HEK293 (cell line): ENCODE data around the gene CCL8.

Source experiments
- PRDM1 ChIP-seq: fragments of 450-650 bp; formaldehyde crosslinking; IDR thresholded peaks from 2 replicates; pipeline ENCODE4; 2016; ENCODE audit warnings: missing biosample characterization, missing genetic modification characterization
- ZEB2 ChIP-seq: fragments of 450-650 bp; formaldehyde crosslinking; IDR thresholded peaks from 2 replicates; pipeline ENCODE4 v1.5.1; 2016; ENCODE audit warnings: missing biosample characterization, missing genetic modification characterization
- ZNF114 ChIP-seq: fragments of 450-650 bp; formaldehyde crosslinking; IDR thresholded peaks from 2 replicates; pipeline ENCODE4 v1.5.0; 2017; ENCODE audit warnings: missing biosample characterization, missing genetic modification characterization
- ZNF654 ChIP-seq: fragments of 450-650 bp; formaldehyde crosslinking; IDR thresholded peaks from 2 replicates; pipeline ENCODE4 v1.5.1; 2016; ENCODE audit warnings: low read depth, missing biosample characterization, missing genetic modification characterization
- TF ChIP-seq, protein P1 (sequence below): fragments of 450-650 bp; formaldehyde crosslinking; IDR thresholded peaks from 2 replicates; pipeline ENCODE4 v1.5.1; 2016; ENCODE audit warnings: missing biosample characterization, missing genetic modification characterization
- TF ChIP-seq, protein P2 (sequence below): fragments of 450-650 bp; formaldehyde crosslinking; IDR thresholded peaks from 2 replicates; pipeline ENCODE4 v1.5.1; 2016; ENCODE audit warnings: missing biosample characterization, missing genetic modification characterization
- TF ChIP-seq, protein P3 (sequence below): fragments of 450-650 bp; formaldehyde crosslinking; IDR thresholded peaks from 2 replicates; pipeline ENCODE4 v1.5.1; 2017; ENCODE audit warnings: missing biosample characterization, mild to moderate bottlenecking, missing genetic modification characterization, moderate library complexity
- TF ChIP-seq, protein P4 (sequence below): fragments of 450-650 bp; formaldehyde crosslinking; optimal IDR thresholded peaks from 2 replicates; pipeline ENCODE3; 2016; ENCODE audit warnings: missing biosample characterization, mild to moderate bottlenecking, missing genetic modification characterization
- TF ChIP-seq, protein P5 (sequence below): fragments of 450-650 bp; formaldehyde crosslinking; IDR thresholded peaks from 2 replicates; pipeline ENCODE4 v1.5.1; 2016; ENCODE audit warnings: missing biosample characterization, missing genetic modification characterization

DNA sequence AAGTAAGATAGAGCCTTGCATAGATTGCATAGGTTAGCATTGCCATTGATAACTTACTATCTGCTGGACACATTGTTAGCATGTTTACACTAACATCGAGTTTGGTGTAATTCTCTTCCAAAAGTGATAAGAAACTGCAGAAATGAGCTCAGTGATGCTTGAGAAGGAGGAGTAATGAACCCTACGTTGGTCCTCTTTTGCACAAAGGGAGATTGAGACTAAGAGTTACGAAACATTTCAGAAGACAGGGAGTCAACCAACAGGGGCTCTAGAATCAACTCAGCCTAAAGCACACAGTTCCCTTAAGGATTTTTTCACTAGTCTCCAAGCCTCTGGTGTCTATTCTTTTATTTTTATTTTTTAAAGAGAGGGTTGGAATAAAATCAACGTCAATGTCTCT, 42.4 kb upstream of the CCL8 start:
- TF ChIP-seq, protein P1, sequence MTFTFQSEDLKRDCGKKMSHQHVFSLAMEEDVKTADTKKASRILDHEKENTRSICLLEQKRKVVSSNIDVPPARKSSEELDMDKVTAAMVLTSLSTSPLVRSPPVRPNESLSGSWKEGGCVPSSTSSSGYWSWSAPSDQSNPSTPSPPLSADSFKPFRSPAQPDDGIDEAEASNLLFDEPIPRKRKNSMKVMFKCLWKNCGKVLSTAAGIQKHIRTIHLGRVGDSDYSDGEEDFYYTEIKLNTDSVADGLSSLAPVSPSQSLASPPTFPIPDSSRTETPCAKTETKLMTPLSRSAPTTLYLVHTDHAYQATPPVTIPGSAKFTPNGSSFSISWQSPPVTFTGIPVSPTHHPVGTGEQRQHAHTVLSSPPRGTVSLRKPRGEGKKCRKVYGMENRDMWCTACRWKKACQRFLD (tag by site-specific recombination), result no peak
- TF ChIP-seq PRDM1, result no peak
- TF ChIP-seq, protein P2, sequence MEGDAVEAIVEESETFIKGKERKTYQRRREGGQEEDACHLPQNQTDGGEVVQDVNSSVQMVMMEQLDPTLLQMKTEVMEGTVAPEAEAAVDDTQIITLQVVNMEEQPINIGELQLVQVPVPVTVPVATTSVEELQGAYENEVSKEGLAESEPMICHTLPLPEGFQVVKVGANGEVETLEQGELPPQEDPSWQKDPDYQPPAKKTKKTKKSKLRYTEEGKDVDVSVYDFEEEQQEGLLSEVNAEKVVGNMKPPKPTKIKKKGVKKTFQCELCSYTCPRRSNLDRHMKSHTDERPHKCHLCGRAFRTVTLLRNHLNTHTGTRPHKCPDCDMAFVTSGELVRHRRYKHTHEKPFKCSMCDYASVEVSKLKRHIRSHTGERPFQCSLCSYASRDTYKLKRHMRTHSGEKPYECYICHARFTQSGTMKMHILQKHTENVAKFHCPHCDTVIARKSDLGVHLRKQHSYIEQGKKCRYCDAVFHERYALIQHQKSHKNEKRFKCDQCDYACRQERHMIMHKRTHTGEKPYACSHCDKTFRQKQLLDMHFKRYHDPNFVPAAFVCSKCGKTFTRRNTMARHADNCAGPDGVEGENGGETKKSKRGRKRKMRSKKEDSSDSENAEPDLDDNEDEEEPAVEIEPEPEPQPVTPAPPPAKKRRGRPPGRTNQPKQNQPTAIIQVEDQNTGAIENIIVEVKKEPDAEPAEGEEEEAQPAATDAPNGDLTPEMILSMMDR (tag by site-specific recombination), result no peak
- TF ChIP-seq, protein P3, sequence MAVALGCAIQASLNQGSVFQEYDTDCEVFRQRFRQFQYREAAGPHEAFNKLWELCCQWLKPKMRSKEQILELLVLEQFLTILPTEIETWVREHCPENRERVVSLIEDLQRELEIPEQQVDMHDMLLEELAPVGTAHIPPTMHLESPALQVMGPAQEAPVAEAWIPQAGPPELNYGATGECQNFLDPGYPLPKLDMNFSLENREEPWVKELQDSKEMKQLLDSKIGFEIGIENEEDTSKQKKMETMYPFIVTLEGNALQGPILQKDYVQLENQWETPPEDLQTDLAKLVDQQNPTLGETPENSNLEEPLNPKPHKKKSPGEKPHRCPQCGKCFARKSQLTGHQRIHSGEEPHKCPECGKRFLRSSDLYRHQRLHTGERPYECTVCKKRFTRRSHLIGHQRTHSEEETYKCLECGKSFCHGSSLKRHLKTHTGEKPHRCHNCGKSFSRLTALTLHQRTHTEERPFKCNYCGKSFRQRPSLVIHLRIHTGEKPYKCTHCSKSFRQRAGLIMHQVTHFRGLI (tag by site-specific recombination), result no peak
- TF ChIP-seq, protein P4, sequence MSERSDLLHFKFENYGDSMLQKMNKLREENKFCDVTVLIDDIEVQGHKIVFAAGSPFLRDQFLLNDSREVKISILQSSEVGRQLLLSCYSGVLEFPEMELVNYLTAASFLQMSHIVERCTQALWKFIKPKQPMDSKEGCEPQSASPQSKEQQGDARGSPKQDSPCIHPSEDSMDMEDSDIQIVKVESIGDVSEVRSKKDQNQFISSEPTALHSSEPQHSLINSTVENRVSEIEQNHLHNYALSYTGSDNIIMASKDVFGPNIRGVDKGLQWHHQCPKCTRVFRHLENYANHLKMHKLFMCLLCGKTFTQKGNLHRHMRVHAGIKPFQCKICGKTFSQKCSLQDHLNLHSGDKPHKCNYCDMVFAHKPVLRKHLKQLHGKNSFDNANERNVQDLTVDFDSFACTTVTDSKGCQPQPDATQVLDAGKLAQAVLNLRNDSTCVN (tag by site-specific recombination), result no peak
- TF ChIP-seq ZNF654 (tag by site-specific recombination), result no peak
- no peak for TF ChIP-seq ZEB2 (tag by site-specific recombination)
- TF ChIP-seq, protein P5, sequence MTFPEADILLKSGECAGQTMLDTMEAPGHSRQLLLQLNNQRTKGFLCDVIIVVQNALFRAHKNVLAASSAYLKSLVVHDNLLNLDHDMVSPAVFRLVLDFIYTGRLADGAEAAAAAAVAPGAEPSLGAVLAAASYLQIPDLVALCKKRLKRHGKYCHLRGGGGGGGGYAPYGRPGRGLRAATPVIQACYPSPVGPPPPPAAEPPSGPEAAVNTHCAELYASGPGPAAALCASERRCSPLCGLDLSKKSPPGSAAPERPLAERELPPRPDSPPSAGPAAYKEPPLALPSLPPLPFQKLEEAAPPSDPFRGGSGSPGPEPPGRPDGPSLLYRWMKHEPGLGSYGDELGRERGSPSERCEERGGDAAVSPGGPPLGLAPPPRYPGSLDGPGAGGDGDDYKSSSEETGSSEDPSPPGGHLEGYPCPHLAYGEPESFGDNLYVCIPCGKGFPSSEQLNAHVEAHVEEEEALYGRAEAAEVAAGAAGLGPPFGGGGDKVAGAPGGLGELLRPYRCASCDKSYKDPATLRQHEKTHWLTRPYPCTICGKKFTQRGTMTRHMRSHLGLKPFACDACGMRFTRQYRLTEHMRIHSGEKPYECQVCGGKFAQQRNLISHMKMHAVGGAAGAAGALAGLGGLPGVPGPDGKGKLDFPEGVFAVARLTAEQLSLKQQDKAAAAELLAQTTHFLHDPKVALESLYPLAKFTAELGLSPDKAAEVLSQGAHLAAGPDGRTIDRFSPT, result no peak
- no peak for TF ChIP-seq ZNF114
